WTC11 (cell line): ENCODE data around the gene MYO7B. TPM values are rescaled to one million over a fixed set of nuclear protein-coding genes. Genes with fewer than 3 reads are reported as not detected.

Source experiments
- ATAC-seq: fragments of 200-7000 bp; cut with Tn5 transposase; 2 replicates; pipeline ENCODE4 v1.10.0; 2021; ENCODE audit warnings: mild to moderate bottlenecking, moderate library complexity
- CTCF ChIA-PET: fragments of 300-600 bp; sonication (Branson Sonifier 250); formaldehyde crosslinking; loops from one replicate; lab custom pipeline; 2021; ENCODE audit warnings: antibody characterized with exemption; lab: Charles Lee
- POLR2A ChIA-PET: fragments of 350-600 bp; sonication (Branson Sonifier 250); formaldehyde crosslinking; loops from one replicate; lab custom pipeline; 2021; ENCODE audit warnings: antibody characterized with exemption; lab: Charles Lee
- DNase-seq: peaks from one replicate; pipeline ENCODE4 v3.0.0; 2021; ENCODE audit warnings: low spot score
- H3K27ac Mint-ChIP-seq: 2 replicates; pipeline ENCODE4 v1.8.0; 2021; ENCODE audit warnings: mixed read lengths
- H3K27me3 Mint-ChIP-seq: 2 replicates; pipeline ENCODE4 v1.8.0; 2021; ENCODE audit warnings: low read depth, mild to moderate bottlenecking, moderate library complexity, mixed read lengths
- H3K36me3 Mint-ChIP-seq: 2 replicates; pipeline ENCODE4 v1.8.0; 2021; ENCODE audit warnings: mixed read lengths
- H3K4me1 Mint-ChIP-seq: 2 replicates; pipeline ENCODE4 v1.8.0; 2022; ENCODE audit warnings: mixed read lengths
- H3K4me3 Mint-ChIP-seq: 2 replicates; pipeline ENCODE4 v1.8.0; 2021; ENCODE audit warnings: mild to moderate bottlenecking, moderate library complexity, mixed read lengths
- H3K9me3 Mint-ChIP-seq: 2 replicates; pipeline ENCODE4 v1.8.0; 2021; ENCODE audit warnings: mixed read lengths
- CBFB ChIP-seq: sonication (generic); formaldehyde crosslinking; IDR thresholded peaks from 2 replicates; pipeline ENCODE4 v1.8.1; 2022; ENCODE audit warnings: mild to moderate bottlenecking, low read depth, missing genetic modification reagents
- E2F5 ChIP-seq: sonication (generic); formaldehyde crosslinking; IDR thresholded peaks from 2 replicates; pipeline ENCODE4 v1.8.1; 2022; ENCODE audit warnings: mild to moderate bottlenecking, moderate library complexity, missing genetic modification reagents
- FOXK1 ChIP-seq: sonication (generic); formaldehyde crosslinking; IDR thresholded peaks from 2 replicates; pipeline ENCODE4 v1.8.0; 2022; ENCODE audit warnings: mild to moderate bottlenecking, moderate library complexity, missing genetic modification reagents
- JAZF1 ChIP-seq: fragments of 250-450 bp; sonication (Bioruptor Pico); IDR thresholded peaks from 2 replicates; pipeline ENCODE4 v1.9.0; 2021; ENCODE audit warnings: moderate library complexity, mild to moderate bottlenecking, inconsistent platforms
- MYBL2 ChIP-seq: sonication (generic); formaldehyde crosslinking; IDR thresholded peaks from 2 replicates; pipeline ENCODE4 v1.8.1; 2023; ENCODE audit warnings: mild to moderate bottlenecking, moderate library complexity, missing genetic modification reagents
- NFATC4 ChIP-seq: fragments of 250-450 bp; sonication (Bioruptor Pico); IDR thresholded peaks from 2 replicates; pipeline ENCODE4 v1.9.0; 2021; ENCODE audit warnings: mild to moderate bottlenecking
- PRRX2 ChIP-seq: fragments of 250-450 bp; sonication (Bioruptor Pico); IDR thresholded peaks from 2 replicates; pipeline ENCODE4 v1.8.0; 2021; ENCODE audit warnings: mild to moderate bottlenecking
- SMAD3 ChIP-seq: sonication (generic); formaldehyde crosslinking; IDR thresholded peaks from 2 replicates; pipeline ENCODE4 v1.8.0; 2022; ENCODE audit warnings: missing genetic modification reagents, mild to moderate bottlenecking, borderline replicate concordance
- STAT6 ChIP-seq: sonication (generic); formaldehyde crosslinking; conservative IDR thresholded peaks from 2 replicates; pipeline ENCODE4 v1.8.1; 2023; ENCODE audit warnings: mild to moderate bottlenecking, low read depth, missing genetic modification reagents, moderate library complexity
- TEAD4 ChIP-seq: sonication (generic); formaldehyde crosslinking; IDR thresholded peaks from 2 replicates; pipeline ENCODE4 v1.8.0; 2022; ENCODE audit warnings: mild to moderate bottlenecking, missing genetic modification reagents
- ZNF423 ChIP-seq: fragments of 250-450 bp; sonication (Bioruptor Pico); IDR thresholded peaks from 2 replicates; pipeline ENCODE4 v2.1.2; 2022; ENCODE audit warnings: mild to moderate bottlenecking, moderate library complexity
- total RNA-seq: library from RNA; stranded (reverse); gene quantifications from 3 replicates; pipeline ENCODE4 v1.2.3, GENCODE V29; 2021
- TF ChIP-seq, protein P1 (sequence below): fragments of 250-450 bp; sonication (Bioruptor Pico); IDR thresholded peaks from 2 replicates; pipeline ENCODE4 v1.9.0; 2021; ENCODE audit warnings: mild to moderate bottlenecking
- TF ChIP-seq, protein P2 (sequence below): sonication (generic); formaldehyde crosslinking; IDR thresholded peaks from 2 replicates; pipeline ENCODE4 v1.8.0; 2023; ENCODE audit warnings: missing genetic modification reagents
- TF ChIP-seq, protein P3 (sequence below): sonication (generic); formaldehyde crosslinking; IDR thresholded peaks from 2 replicates; pipeline ENCODE4 v1.8.1; 2022; ENCODE audit warnings: low read depth, missing genetic modification reagents, borderline replicate concordance
- TF ChIP-seq, protein P4 (sequence below): sonication (generic); formaldehyde crosslinking; IDR thresholded peaks from 2 replicates; pipeline ENCODE4 v1.8.0; 2022; ENCODE audit warnings: mild to moderate bottlenecking, missing genetic modification reagents

MYO7B gene
- total RNA-seq, 1 experiment from 2014 or later, result not detected

DNA sequence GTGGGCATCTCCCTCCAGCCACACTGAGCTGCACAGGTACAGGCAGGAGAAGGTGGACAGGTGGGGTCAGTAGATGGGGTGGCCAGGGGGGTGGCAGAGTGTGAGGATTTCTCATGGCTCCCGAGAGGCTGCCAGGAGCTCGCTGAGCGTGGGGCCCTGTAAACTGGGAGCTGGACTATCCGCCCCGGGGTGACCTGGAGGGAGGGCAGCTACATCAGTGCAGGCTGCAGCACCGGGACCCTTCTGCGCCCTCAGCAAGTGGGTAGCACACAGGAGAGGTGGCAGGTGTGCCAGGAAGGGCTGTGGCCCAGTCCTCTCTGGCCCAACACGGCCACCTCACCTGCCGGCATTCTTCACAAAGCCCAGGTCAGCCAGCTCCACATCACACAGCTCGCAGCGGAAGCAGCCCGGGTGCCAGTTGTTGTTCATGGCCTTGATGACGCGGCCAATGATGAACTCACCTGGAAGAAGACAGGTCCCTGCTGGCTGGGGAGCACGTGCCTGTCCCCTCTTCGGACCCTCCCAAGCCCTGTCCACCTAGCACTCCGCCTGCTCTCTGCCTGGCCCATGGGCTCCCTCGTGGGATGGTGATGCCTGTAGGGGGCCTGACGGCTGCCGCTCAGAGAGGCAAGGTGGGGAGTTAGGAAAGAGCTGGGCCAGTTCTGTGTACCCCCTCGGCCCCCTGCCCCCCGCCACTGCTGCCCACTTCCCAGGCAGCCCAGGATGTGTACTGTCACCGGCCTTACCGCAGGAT, 118.8 kb downstream of the MYO7B start (continued):
- TF ChIP-seq E2F5 (no peak), PRRX2 (CRISPR knock-in tag) (no peak), CBFB (CRISPR knock-in tag) (no peak), SMAD3 (CRISPR knock-in tag) (no peak), STAT6 (no peak), ZNF423 (CRISPR knock-in tag) (no peak)
- TF ChIP-seq, protein P1, sequence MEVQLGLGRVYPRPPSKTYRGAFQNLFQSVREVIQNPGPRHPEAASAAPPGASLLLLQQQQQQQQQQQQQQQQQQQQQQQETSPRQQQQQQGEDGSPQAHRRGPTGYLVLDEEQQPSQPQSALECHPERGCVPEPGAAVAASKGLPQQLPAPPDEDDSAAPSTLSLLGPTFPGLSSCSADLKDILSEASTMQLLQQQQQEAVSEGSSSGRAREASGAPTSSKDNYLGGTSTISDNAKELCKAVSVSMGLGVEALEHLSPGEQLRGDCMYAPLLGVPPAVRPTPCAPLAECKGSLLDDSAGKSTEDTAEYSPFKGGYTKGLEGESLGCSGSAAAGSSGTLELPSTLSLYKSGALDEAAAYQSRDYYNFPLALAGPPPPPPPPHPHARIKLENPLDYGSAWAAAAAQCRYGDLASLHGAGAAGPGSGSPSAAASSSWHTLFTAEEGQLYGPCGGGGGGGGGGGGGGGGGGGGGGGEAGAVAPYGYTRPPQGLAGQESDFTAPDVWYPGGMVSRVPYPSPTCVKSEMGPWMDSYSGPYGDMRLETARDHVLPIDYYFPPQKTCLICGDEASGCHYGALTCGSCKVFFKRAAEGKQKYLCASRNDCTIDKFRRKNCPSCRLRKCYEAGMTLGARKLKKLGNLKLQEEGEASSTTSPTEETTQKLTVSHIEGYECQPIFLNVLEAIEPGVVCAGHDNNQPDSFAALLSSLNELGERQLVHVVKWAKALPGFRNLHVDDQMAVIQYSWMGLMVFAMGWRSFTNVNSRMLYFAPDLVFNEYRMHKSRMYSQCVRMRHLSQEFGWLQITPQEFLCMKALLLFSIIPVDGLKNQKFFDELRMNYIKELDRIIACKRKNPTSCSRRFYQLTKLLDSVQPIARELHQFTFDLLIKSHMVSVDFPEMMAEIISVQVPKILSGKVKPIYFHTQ (CRISPR knock-in tag), result no peak

DNA sequence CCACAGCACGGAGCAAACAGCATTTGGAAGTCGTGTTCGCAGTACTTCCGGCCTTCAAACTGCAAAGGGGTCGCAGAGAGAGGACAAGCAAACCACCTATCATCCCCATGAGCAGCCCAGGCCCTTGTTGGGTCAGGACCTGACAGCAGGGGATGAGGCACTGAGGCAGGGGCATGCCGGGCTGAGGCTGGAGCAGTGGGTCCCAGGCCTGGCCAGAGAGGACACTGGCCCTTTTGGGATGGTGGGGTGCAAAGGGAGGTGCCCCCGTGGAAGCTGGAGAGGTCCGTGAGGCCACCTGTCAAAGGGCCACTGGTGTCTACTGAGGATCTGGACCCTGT, 119.3 kb downstream of the MYO7B start:
- ATAC-seq (no peak), DNase-seq (no peak)
- ChIA-PET CTCF (interaction anchor here (1.5 to 5.1 kb wide), 2 partner anchors 41 to 63 kb away, joined by 5 to 59 read pairs; no protein-coding TSS in a partner anchor), POLR2A (no interaction called here)
- no peaks in the 10 kb centered on the region; the same call in 1 of the 2 replicates for H3K27me3 Mint-ChIP-seq
- H3K4me3 Mint-ChIP-seq, result no peak overlapping the region
- H3K36me3 Mint-ChIP-seq, result no peaks in the 10 kb centered on the region
- H3K27ac Mint-ChIP-seq, result no peak overlapping the region
- TF ChIP-seq FOXK1 (CRISPR knock-in tag) (no peak), TEAD4 (no peak), JAZF1 (CRISPR knock-in tag) (no peak)
- TF ChIP-seq, protein P2, sequence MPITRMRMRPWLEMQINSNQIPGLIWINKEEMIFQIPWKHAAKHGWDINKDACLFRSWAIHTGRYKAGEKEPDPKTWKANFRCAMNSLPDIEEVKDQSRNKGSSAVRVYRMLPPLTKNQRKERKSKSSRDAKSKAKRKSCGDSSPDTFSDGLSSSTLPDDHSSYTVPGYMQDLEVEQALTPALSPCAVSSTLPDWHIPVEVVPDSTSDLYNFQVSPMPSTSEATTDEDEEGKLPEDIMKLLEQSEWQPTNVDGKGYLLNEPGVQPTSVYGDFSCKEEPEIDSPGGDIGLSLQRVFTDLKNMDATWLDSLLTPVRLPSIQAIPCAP (CRISPR knock-in tag), result no peak
- no peaks in the 10 kb centered on the region; the same call in 1 of the 2 replicates for H3K4me1 Mint-ChIP-seq
- H3K9me3 Mint-ChIP-seq, result peaks cover under 1% of the 10 kb centered on the region

- H3K4me3 Mint-ChIP-seq, result no peak overlapping the region
- ChIA-PET POLR2A (interaction anchor here (0.6 kb wide), 1 partner anchor 327 kb away, joined by 3 read pairs; no protein-coding TSS in a partner anchor), CTCF (interaction anchor here (1.4 to 5.1 kb wide), 5 partner anchors 9 to 64 kb away, joined by 4 to 59 read pairs (median 5); partner anchors contain the start of gene LIMS2)
- TF ChIP-seq, protein P3, sequence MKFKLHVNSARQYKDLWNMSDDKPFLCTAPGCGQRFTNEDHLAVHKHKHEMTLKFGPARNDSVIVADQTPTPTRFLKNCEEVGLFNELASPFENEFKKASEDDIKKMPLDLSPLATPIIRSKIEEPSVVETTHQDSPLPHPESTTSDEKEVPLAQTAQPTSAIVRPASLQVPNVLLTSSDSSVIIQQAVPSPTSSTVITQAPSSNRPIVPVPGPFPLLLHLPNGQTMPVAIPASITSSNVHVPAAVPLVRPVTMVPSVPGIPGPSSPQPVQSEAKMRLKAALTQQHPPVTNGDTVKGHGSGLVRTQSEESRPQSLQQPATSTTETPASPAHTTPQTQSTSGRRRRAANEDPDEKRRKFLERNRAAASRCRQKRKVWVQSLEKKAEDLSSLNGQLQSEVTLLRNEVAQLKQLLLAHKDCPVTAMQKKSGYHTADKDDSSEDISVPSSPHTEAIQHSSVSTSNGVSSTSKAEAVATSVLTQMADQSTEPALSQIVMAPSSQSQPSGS, result no peak
- no peak for TF ChIP-seq NFATC4 (CRISPR knock-in tag)
- TF ChIP-seq, protein P4, sequence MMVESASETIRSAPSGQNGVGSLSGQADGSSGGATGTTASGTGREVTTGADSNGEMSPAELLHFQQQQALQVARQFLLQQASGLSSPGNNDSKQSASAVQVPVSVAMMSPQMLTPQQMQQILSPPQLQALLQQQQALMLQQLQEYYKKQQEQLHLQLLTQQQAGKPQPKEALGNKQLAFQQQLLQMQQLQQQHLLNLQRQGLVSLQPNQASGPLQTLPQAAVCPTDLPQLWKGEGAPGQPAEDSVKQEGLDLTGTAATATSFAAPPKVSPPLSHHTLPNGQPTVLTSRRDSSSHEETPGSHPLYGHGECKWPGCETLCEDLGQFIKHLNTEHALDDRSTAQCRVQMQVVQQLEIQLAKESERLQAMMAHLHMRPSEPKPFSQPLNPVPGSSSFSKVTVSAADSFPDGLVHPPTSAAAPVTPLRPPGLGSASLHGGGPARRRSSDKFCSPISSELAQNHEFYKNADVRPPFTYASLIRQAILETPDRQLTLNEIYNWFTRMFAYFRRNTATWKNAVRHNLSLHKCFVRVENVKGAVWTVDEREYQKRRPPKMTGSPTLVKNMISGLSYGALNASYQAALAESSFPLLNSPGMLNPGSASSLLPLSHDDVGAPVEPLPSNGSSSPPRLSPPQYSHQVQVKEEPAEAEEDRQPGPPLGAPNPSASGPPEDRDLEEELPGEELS (CRISPR knock-in tag), result no peak
- no peak for TF ChIP-seq MYBL2 (CRISPR knock-in tag)
- no peak for DNase-seq
- no peaks in the 10 kb centered on the region for H3K36me3 Mint-ChIP-seq
- ATAC-seq, result no peak; the same call in 1 of the 2 replicates
- no peaks in the 10 kb centered on the region; the same call in 1 of the 2 replicates for H3K4me1 Mint-ChIP-seq
- no peaks in the 10 kb centered on the region; the same call in 1 of the 2 replicates for H3K27me3 Mint-ChIP-seq
- H3K9me3 Mint-ChIP-seq, result peaks cover 7% of the 10 kb centered on the region
- no peak overlapping the region for H3K27ac Mint-ChIP-seq
These were observed 120.0 kb downstream of the MYO7B start for GRCh38 chr2:127655209-127656073.
